H9 (cell line): ENCODE results near the gene CCL24. TPM values are rescaled to one million over a fixed set of nuclear protein-coding genes. Genes with fewer than 3 reads are reported as not detected.

Source experiments
- DNase-seq: peaks from one replicate; pipeline ENCODE4 v3.0.0-alpha.2; 2017
- H2AFZ ChIP-seq: one replicate; pipeline ENCODE4 v1.6.1; 2013; ENCODE audit warnings: mild to moderate bottlenecking, low read length, control low read depth, moderate library complexity
- H2AK5ac ChIP-seq: 2 replicates; pipeline ENCODE4 v1.6.1; 2013; ENCODE audit warnings: low read length, control low read depth, mixed read lengths; ENCODE audit not compliant: insufficient read length
- H2BK120ac ChIP-seq: one replicate; pipeline ENCODE4 v1.6.1; 2013; ENCODE audit warnings: low read depth, mild to moderate bottlenecking, low read length, control low read depth, inconsistent platforms; ENCODE audit not compliant: poor library complexity, severe bottlenecking
- H2BK12ac ChIP-seq: 2 replicates; pipeline ENCODE4 v1.6.1; 2013; ENCODE audit warnings: low read length, control low read depth, mixed read lengths, low read depth; ENCODE audit not compliant: insufficient read length
- H2BK15ac ChIP-seq: 2 replicates; pipeline ENCODE4 v1.6.1; 2013; ENCODE audit warnings: low read depth, low read length, control low read depth
- H2BK20ac ChIP-seq: one replicate; pipeline ENCODE4 v1.6.1; 2013; ENCODE audit warnings: low read depth, mild to moderate bottlenecking, low read length, control low read depth, inconsistent platforms; ENCODE audit not compliant: poor library complexity, severe bottlenecking
- H2BK5ac ChIP-seq: 2 replicates; pipeline ENCODE4 v1.6.1; 2013; ENCODE audit warnings: low read length, control low read depth, mixed read lengths; ENCODE audit not compliant: insufficient read length
- H3K14ac ChIP-seq: 2 replicates; pipeline ENCODE4 v1.6.1; 2013; ENCODE audit warnings: low read length, control low read depth; ENCODE audit not compliant: insufficient read depth
- H3K18ac ChIP-seq: 2 replicates; pipeline ENCODE4 v1.6.1; 2013; ENCODE audit warnings: low read depth, mild to moderate bottlenecking, mixed read lengths, low read length, control low read depth; ENCODE audit not compliant: insufficient read length
- H3K23ac ChIP-seq: 2 replicates; pipeline ENCODE4 v1.6.1; 2013; ENCODE audit warnings: low read length, control low read depth, mixed read lengths, low read depth; ENCODE audit not compliant: insufficient read length
- H3K23me2 ChIP-seq: 2 replicates; pipeline ENCODE4 v1.6.1; 2013; ENCODE audit warnings: low read depth, mild to moderate bottlenecking, mixed read lengths, low read length, control low read depth; ENCODE audit not compliant: insufficient read length, poor library complexity, severe bottlenecking
- H3K27ac ChIP-seq: 2 replicates; pipeline ENCODE4 v1.5.1; 2013; ENCODE audit warnings: low read length, control low read depth, mixed read lengths, low read depth; ENCODE audit not compliant: insufficient read length
- H3K27me3 ChIP-seq: 2 replicates; pipeline ENCODE4 v1.6.1; 2013; ENCODE audit warnings: low read length, control low read depth, inconsistent platforms; ENCODE audit not compliant: insufficient read depth
- H3K4ac ChIP-seq: 2 replicates; pipeline ENCODE4 v1.6.1; 2013; ENCODE audit warnings: low read depth, mild to moderate bottlenecking, control low read depth, inconsistent platforms, low read length, moderate library complexity
- H3K4me1 ChIP-seq: 2 replicates; pipeline ENCODE4 v1.6.1; 2013; ENCODE audit warnings: low read length, control low read depth, inconsistent platforms; ENCODE audit not compliant: insufficient read depth
- H3K4me2 ChIP-seq: 2 replicates; pipeline ENCODE4 v1.6.1; 2013; ENCODE audit warnings: low read length, control low read depth, mixed read lengths; ENCODE audit not compliant: insufficient read length, insufficient read depth
- H3K56ac ChIP-seq: 2 replicates; pipeline ENCODE4 v1.6.1; 2013; ENCODE audit warnings: low read depth, mild to moderate bottlenecking, mixed read lengths, low read length, control low read depth; ENCODE audit not compliant: insufficient read length
- H3K79me1 ChIP-seq: 2 replicates; pipeline ENCODE4 v1.6.1; 2013; ENCODE audit warnings: low read depth, mild to moderate bottlenecking, moderate library complexity, low read length, control low read depth, inconsistent platforms; ENCODE audit not compliant: insufficient read depth, poor library complexity, severe bottlenecking
- H3K79me2 ChIP-seq: 2 replicates; pipeline ENCODE4 v1.6.1; 2013; ENCODE audit warnings: low read length, control low read depth, inconsistent platforms; ENCODE audit not compliant: insufficient read depth
- H3K9ac ChIP-seq: 2 replicates; pipeline ENCODE4 v1.6.1; 2013; ENCODE audit warnings: low read length, control low read depth, mixed read lengths; ENCODE audit not compliant: insufficient read length; ENCODE audit errors: extremely low read depth
- H3K9me3 ChIP-seq: one replicate; pipeline ENCODE4 v1.6.1; 2013; ENCODE audit warnings: low read depth, low read length, inconsistent platforms; ENCODE audit not compliant: control insufficient read depth
- H3T11ph ChIP-seq: one replicate; pipeline ENCODE4 v1.6.1; 2013; ENCODE audit warnings: mild to moderate bottlenecking, low read length, control low read depth, inconsistent platforms
- H4K20me1 ChIP-seq: one replicate; pipeline ENCODE4 v1.6.1; 2013; ENCODE audit not compliant: control insufficient read depth, insufficient read length, insufficient read depth
- H4K5ac ChIP-seq: 2 replicates; pipeline ENCODE4 v1.6.1; 2013; ENCODE audit warnings: low read depth, mild to moderate bottlenecking, mixed read lengths, low read length, control low read depth; ENCODE audit not compliant: insufficient read length
- H4K8ac ChIP-seq: replicated peaks from 2 replicates; pipeline ENCODE4 v1.6.1; 2013; ENCODE audit warnings: low read length, control low read depth, mixed read lengths, low read depth; ENCODE audit not compliant: insufficient read length
- H4K91ac ChIP-seq: 2 replicates; pipeline ENCODE4 v1.6.1; 2013; ENCODE audit warnings: low read depth, mild to moderate bottlenecking, moderate library complexity, mixed read lengths, low read length, control low read depth; ENCODE audit not compliant: insufficient read length
- H3K27ac Mint-ChIP-seq, 3 experiments: 2 replicates in 2 of 3; 3 replicates in 1 of 3; pipeline ENCODE4 v1.8.0; 2020 to 2021; ENCODE audit warnings: mixed read lengths in 3 of 3, mild to moderate bottlenecking in 1 of 3, moderate library complexity in 1 of 3
- H3K27me3 Mint-ChIP-seq: 2 replicates; pipeline ENCODE4 v1.8.0; 2021; ENCODE audit warnings: low read depth, mild to moderate bottlenecking, moderate library complexity, mixed read lengths
- H3K36me3 Mint-ChIP-seq, 3 experiments: 2 replicates in 2 of 3; 3 replicates in 1 of 3; pipeline ENCODE4 v1.8.0; 2020 to 2021; ENCODE audit warnings: low read depth in 3 of 3, mixed read lengths in 3 of 3; ENCODE audit not compliant: insufficient read depth in 1 of 3
- H3K4me1 Mint-ChIP-seq, 2 experiments: 2 replicates each; pipeline ENCODE4 v1.8.0; 2020; ENCODE audit warnings: mixed read lengths in 2 of 2
- H3K4me3 Mint-ChIP-seq, 2 experiments: 2 replicates in 1 of 2; 3 replicates in 1 of 2; pipeline ENCODE4 v1.8.0; 2020 to 2021; ENCODE audit warnings: mild to moderate bottlenecking in 2 of 2, mixed read lengths in 2 of 2, moderate library complexity in 1 of 2
- H3K9me3 Mint-ChIP-seq, 2 experiments: 2 replicates in 1 of 2; 3 replicates in 1 of 2; pipeline ENCODE4 v1.8.0; 2020; ENCODE audit warnings: mild to moderate bottlenecking in 2 of 2, mixed read lengths in 2 of 2, moderate library complexity in 1 of 2
- CTCF ChIP-seq: fragments of 200-600 bp; sonication (generic); conservative IDR thresholded peaks from 3 replicates; pipeline ENCODE4 v1.8.0; 2021; ENCODE audit warnings: antibody characterized with exemption, mild to moderate bottlenecking
- WGBS: extraction: QIAGEN DNeasy Blood & Tissue Kit; methylation state at CpG from one replicate; pipeline ENCODE4 v1.1.7; 2013; ENCODE audit warnings: missing lambda C conversion rate, low lambda C conversion rate, mixed read lengths; ENCODE audit not compliant: insufficient read length; ENCODE audit errors: extremely low coverage; 5-methylcytosine and 5-hydroxymethylcytosine counted together
- total RNA-seq: library from RNA; stranded (reverse); gene quantifications from 2 replicates; pipeline ENCODE4 v1.2.1, GENCODE V29; 2021

The CCL24 gene
- total RNA-seq, 1 experiment from 2014 or later: not detected

- DNase-seq: no peak
- H2BK120ac ChIP-seq: no peak overlapping the region
- no peak overlapping the region for H2BK5ac ChIP-seq
- Mint-ChIP-seq H3K27ac (peak overlapping the region in 1 of 3 experiments; percentile 55; a peak in 1 of 7 replicates), H3K27me3 (peaks cover 29% of the 10 kb centered on the region), H3K4me3 (no peak overlapping the region), H3K4me1 (no peaks in the 10 kb centered on the region), H3K36me3 (no peaks in the 10 kb centered on the region), H3K9me3 (no peaks in the 10 kb centered on the region; a peak in 1 of 5 replicates)
- no peak overlapping the region for H4K5ac ChIP-seq
- H3K56ac ChIP-seq: no peak overlapping the region
- no peak overlapping the region for H3K27ac ChIP-seq
- H2BK20ac ChIP-seq: no peak overlapping the region
- H4K8ac ChIP-seq: no peak overlapping the region
- no peaks in the 10 kb centered on the region for H3K4me1 ChIP-seq
- no peak overlapping the region for H2BK15ac ChIP-seq
- H2AK5ac ChIP-seq: no peak overlapping the region
- no peak overlapping the region for H3K4me2 ChIP-seq
- H3K4ac ChIP-seq: no peak overlapping the region
- H3K23me2 ChIP-seq: no peaks in the 10 kb centered on the region
- H3K9me3 ChIP-seq: no peaks in the 10 kb centered on the region
- H3K79me1 ChIP-seq: no peaks in the 10 kb centered on the region
- no peak overlapping the region for H3K23ac ChIP-seq
- no peak overlapping the region for H3K18ac ChIP-seq
- no peak overlapping the region for H2BK12ac ChIP-seq
- WGBS: no CpG with 5 or more reads among the region's 9 CpGs
- no peak overlapping the region for H2AFZ ChIP-seq
- H3K9ac ChIP-seq: no peak overlapping the region
- no peak for TF ChIP-seq CTCF
- no peak overlapping the region for H3T11ph ChIP-seq
- H3K14ac ChIP-seq: no peak overlapping the region
- no peaks in the 10 kb centered on the region for H4K20me1 ChIP-seq
- H3K27me3 ChIP-seq: peaks cover 2% of the 10 kb centered on the region; the same call in 1 of the 2 replicates
- no peaks in the 10 kb centered on the region for H3K79me2 ChIP-seq
- H4K91ac ChIP-seq: no peak overlapping the region
These were observed 9.7 kb upstream of the CCL24 start for GRCh38 chr7:75823198-75823910.
